ENCODE data around the gene UCKL1.
A peak's percentile ranks its signal among the peaks of the same experiment; 100 is the strongest.

Gene UCKL1

GRCh38 chr20:63970714-63971431, 14.7 kb upstream of the UCKL1 start:
- no peaks in the 10 kb centered on the region for H3K27me3 ChIP-seq (ENCODE audit: control insufficient read depth in 1 of 2, insufficient read depth in 2 of 2, low read length in 2 of 2)
- H3K27ac ChIP-seq (ENCODE audit: low read depth, low read length), result no peak overlapping the region
- H3K36me3 ChIP-seq (ENCODE audit: insufficient read depth, low read length), result peaks cover 12% of the 10 kb centered on the region
- H3K9ac ChIP-seq (ENCODE audit: low read length), result no peak overlapping the region
- H3K4me1 ChIP-seq (ENCODE audit: insufficient read depth, low read length), result peaks cover 12% of the 10 kb centered on the region
- no peak overlapping the region for H3K4me3 ChIP-seq (ENCODE audit: low read depth in 1 of 2, low read length in 2 of 2)
- H3K9me3 ChIP-seq (ENCODE audit: low read length), result no peaks in the 10 kb centered on the region

DNA sequence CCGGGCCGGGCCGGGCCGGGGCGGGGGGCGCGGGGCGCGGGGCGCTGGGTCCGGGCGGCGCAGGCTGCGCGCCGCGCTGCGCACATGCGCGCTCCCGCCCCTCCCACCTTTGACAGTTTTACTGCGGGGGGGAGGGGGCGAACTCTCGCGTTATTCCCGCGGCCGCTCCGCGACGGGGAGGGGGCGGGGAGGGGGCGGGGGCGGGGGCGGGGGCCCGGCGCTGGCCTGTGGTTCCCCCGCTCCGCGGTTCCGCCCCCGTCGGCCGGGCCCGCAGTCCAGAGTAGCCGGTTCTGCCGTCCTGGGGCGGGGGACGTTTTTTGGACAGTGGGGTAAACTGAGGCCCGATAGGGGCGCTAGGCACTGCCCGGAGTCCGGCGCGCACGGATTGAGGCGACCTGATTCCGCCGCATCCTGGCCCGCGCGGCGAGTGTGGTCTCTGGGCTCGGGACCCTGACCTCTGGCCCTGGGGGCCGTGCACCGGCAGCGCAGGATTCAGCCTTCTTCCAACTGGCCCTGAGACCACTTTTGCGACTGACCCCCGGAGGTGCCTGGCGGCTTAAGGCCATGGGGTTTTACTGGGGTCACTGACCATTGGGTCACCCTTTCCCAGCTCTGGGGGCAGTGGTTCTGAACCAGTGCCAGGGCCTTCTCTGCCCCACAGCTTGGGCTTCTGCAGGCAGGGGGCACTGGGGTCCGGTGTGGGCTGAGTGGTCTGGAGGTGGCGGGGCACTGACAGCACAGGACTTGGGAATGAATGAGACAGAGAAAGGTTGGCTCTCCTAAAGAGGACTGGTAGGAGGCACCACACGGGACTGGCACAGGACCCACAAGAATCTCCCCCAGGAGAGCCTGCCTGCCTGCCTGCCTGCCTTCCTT, 13.9 kb upstream of the UCKL1 start, which contains the start of gene ZNF512B:
Gene ZNF512B, minus strand, starts transcription at position 93 of the 876 bp plus-strand sequence. CDS start 1,980 bp downstream, outside the sequence.
- Histone ChIP-seq H3K27ac (ENCODE audit: low read depth, low read length) (peak within 1 kb of the TSS; percentile 35), H3K4me3 (ENCODE audit: low read depth in 1 of 2, low read length in 2 of 2) (peak within 1 kb of the TSS; percentile 45 to 65), H3K9me3 (ENCODE audit: low read length) (no peaks in the 10 kb centered on the region), H3K36me3 (ENCODE audit: insufficient read depth, low read length) (peaks cover 12% of the 10 kb centered on the region), H3K9ac (ENCODE audit: low read length) (peak within 1 kb of the TSS; percentile 82), H3K4me1 (ENCODE audit: insufficient read depth, low read length) (peaks cover 12% of the 10 kb centered on the region), H3K27me3 (ENCODE audit: control insufficient read depth in 1 of 2, insufficient read depth in 2 of 2, low read length in 2 of 2) (no peaks in the 10 kb centered on the region)

DNA sequence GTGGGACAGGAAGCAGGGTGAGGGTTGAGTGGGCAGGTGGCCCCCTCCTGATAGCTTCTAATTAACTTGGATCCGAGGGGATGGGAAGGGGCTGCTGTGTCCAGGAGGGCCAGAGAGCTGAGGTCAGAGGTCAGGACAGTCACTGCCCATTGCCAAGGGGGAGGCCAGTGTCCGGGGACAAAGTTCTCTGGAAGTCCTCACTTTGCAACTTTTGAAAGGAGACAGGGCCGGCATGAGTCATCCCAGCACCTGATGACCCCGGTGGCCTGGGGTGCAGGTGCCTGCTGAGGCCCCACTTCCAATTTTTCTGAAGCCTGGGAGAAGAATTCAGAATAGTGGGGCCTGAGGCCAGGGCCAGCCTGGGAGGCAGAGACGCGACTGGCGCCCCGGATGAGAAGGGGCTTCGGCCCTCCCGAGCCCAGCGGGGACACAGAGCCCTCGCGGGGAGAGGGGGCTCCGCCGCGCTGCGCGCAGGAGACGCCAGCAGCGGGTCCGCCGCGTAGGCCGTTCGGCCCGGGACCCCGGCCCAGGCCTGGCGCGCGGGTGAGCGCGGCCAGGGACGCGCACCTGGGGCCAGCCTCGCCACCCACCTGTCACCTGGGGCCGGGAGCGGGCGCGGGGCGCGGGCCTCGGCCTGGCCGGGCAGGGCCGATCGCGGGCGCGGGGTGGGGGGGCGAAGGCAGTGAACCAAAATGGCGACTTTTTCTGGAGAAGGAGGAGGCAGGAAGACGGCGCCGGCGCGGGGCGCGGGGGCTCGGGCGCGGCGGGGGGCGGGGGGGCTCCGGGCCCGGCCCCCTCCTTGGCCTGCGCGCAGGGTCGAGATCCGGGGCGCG, 12.9 kb upstream of the UCKL1 start:
- Histone ChIP-seq H3K9me3 (ENCODE audit: low read length) (no peaks in the 10 kb centered on the region), H3K4me3 (ENCODE audit: low read depth in 1 of 2, low read length in 2 of 2) (peak overlapping the region; percentile 33 to 65), H3K27ac (ENCODE audit: low read depth, low read length) (peak overlapping the region; percentile 35), H3K4me1 (ENCODE audit: insufficient read depth, low read length) (peaks cover 12% of the 10 kb centered on the region), H3K9ac (ENCODE audit: low read length) (peak overlapping the region; percentile 82), H3K27me3 (ENCODE audit: control insufficient read depth in 1 of 2, insufficient read depth in 2 of 2, low read length in 2 of 2) (no peaks in the 10 kb centered on the region), H3K36me3 (ENCODE audit: insufficient read depth, low read length) (peaks cover 12% of the 10 kb centered on the region)

DNA sequence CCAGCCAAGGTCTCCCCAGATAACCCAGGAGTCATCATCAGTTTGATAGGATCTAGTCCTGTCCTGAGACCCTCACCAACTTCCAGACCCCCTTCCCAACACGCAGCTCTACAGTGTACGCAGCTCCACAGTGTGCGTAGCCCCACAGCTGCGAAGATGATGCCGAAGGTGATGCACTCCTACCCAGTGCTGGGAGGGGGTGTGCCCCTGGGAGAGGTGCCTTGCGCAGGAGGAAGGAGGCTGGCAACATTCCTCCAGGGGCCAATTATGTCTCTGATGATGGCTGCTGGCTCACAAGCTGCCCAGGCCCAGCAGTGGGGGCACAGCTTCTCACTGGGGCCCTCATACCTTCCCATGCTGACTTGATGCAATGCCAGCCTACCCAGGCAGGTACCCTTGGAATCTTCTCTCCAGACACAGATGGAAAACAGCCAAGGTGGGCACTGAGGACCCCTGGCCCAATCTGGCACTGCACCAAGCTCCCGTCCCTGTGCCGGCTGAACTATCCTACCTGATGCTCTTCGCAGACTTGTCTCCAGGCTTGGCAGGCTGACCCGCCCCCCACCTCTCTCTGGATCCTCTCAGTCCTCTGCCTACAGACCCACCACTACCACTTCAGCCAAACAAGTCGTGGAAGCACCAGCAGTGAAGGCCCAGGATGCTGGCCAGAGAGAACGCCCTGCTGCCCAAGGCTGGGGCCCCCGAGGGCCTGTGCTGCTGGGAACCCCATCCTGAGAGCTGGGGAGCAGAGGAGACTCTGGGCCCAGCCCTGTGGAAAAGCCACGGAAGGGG, 12.1 kb upstream of the UCKL1 start:
- peak overlapping the region; percentile 82 for H3K9ac ChIP-seq (ENCODE audit: low read length)
- H3K9me3 ChIP-seq (ENCODE audit: low read length), result no peaks in the 10 kb centered on the region
- peak overlapping the region; percentile 33 to 65 for H3K4me3 ChIP-seq (ENCODE audit: low read depth in 1 of 2, low read length in 2 of 2)
- peaks cover 12% of the 10 kb centered on the region for H3K4me1 ChIP-seq (ENCODE audit: insufficient read depth, low read length)
- peak overlapping the region; percentile 35 for H3K27ac ChIP-seq (ENCODE audit: low read depth, low read length)
- no peaks in the 10 kb centered on the region for H3K27me3 ChIP-seq (ENCODE audit: control insufficient read depth in 1 of 2, insufficient read depth in 2 of 2, low read length in 2 of 2)
- H3K36me3 ChIP-seq (ENCODE audit: insufficient read depth, low read length), result peaks cover 12% of the 10 kb centered on the region

DNA sequence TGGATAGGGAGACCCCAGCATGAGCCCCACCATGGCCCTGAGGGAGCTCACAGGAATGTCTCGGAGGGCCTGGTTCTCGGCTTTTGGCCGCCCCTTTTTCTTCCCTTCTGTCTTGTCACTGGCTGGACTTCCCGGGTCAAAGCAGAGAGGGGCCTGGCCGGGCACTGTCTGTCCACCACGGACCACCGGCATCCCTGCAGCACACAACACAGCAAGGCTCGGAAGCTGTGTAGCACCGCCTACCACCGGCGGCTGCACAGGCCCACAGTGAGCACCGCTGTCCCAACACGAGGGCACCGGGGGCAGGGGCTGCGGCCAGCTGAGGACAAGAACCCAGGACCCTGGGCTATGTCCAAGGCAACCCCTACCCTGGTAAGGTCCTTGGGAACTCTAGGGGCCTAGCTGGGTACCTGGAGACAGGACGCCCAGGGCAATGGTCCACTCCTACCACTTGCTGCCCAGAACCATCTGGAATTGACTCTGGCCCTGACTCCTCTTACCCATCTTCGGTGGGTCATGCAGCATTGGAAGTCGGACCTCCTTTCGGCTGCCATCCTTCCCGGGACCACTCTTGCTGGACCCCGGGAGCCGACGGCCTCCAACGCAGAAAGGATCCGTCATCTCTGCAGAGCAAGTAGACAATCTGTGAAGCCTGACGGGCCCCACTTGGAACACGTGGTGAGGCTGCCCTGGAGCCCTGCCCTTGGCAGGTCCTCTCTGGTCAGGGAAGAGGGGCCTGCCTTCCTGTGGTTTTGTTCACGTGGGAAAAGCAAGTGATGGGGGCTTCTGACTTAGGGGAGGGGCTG, 11.3 kb upstream of the UCKL1 start:
- peaks cover 12% of the 10 kb centered on the region for H3K36me3 ChIP-seq (ENCODE audit: insufficient read depth, low read length)
- no peak overlapping the region for H3K27ac ChIP-seq (ENCODE audit: low read depth, low read length)
- no peaks in the 10 kb centered on the region for H3K9me3 ChIP-seq (ENCODE audit: low read length)
- peaks cover 12% of the 10 kb centered on the region for H3K4me1 ChIP-seq (ENCODE audit: insufficient read depth, low read length)
- no peak overlapping the region for H3K9ac ChIP-seq (ENCODE audit: low read length)
- no peaks in the 10 kb centered on the region for H3K27me3 ChIP-seq (ENCODE audit: control insufficient read depth in 1 of 2, insufficient read depth in 2 of 2, low read length in 2 of 2)
- H3K4me3 ChIP-seq (ENCODE audit: low read depth in 1 of 2, low read length in 2 of 2), result no peak overlapping the region

DNA sequence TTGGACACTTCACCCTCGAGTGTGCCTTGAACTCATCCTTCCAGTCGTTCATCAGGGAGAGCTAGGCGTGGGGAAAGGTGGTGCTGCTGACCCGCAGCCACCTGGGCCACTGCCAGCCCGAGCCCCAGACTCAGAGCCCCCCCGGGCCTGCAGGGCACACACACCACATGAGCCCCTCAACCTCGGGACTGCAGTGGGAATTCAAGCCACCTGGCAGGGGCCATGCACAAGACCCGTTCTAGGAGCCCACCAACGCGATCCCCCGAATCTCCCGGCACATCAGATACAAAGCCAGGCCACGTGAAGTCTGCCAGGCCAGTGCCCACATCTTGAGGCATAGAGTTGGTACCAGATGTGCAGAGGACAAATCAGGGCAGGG, 10.7 kb upstream of the UCKL1 start:
- H3K9me3 ChIP-seq (ENCODE audit: low read length), result no peaks in the 10 kb centered on the region

GRCh38 chr20:63966172-63966943, 10.1 kb upstream of the UCKL1 start:
- no peak overlapping the region for H3K9ac ChIP-seq (ENCODE audit: low read length)
- no peaks in the 10 kb centered on the region for H3K27me3 ChIP-seq (ENCODE audit: control insufficient read depth in 1 of 2, insufficient read depth in 2 of 2, low read length in 2 of 2)
- peaks cover 12% of the 10 kb centered on the region for H3K4me1 ChIP-seq (ENCODE audit: insufficient read depth, low read length)
- no peak overlapping the region for H3K27ac ChIP-seq (ENCODE audit: low read depth, low read length)
- H3K36me3 ChIP-seq (ENCODE audit: insufficient read depth, low read length), result peaks cover 18% of the 10 kb centered on the region
- H3K4me3 ChIP-seq (ENCODE audit: low read depth in 1 of 2, low read length in 2 of 2), result no peak overlapping the region
- H3K9me3 ChIP-seq (ENCODE audit: low read length), result no peaks in the 10 kb centered on the region

More for the DNA sequence above, 10.7 kb upstream of the UCKL1 start:
- no peak overlapping the region for H3K27ac ChIP-seq (ENCODE audit: low read depth, low read length)
- H3K9ac ChIP-seq (ENCODE audit: low read length), result no peak overlapping the region
- H3K36me3 ChIP-seq (ENCODE audit: insufficient read depth, low read length), result peaks cover 12% of the 10 kb centered on the region
- no peaks in the 10 kb centered on the region for H3K27me3 ChIP-seq (ENCODE audit: control insufficient read depth in 1 of 2, insufficient read depth in 2 of 2, low read length in 2 of 2)
- no peak overlapping the region for H3K4me3 ChIP-seq (ENCODE audit: low read depth in 1 of 2, low read length in 2 of 2)
- peaks cover 12% of the 10 kb centered on the region for H3K4me1 ChIP-seq (ENCODE audit: insufficient read depth, low read length)

- Histone ChIP-seq H3K9me3 (ENCODE audit: low read length) (no peaks in the 10 kb centered on the region), H3K4me1 (ENCODE audit: insufficient read depth, low read length) (peaks cover 12% of the 10 kb centered on the region), H3K4me3 (ENCODE audit: low read depth in 1 of 2, low read length in 2 of 2) (no peak overlapping the region), H3K36me3 (ENCODE audit: insufficient read depth, low read length) (peaks cover 21% of the 10 kb centered on the region), H3K27ac (ENCODE audit: low read depth, low read length) (no peak overlapping the region), H3K27me3 (ENCODE audit: control insufficient read depth in 1 of 2, insufficient read depth in 2 of 2, low read length in 2 of 2) (no peaks in the 10 kb centered on the region), H3K9ac (ENCODE audit: low read length) (no peak overlapping the region)
Measured at GRCh38 chr20:63964412-63964811, 8.2 kb upstream of the UCKL1 start.

DNA sequence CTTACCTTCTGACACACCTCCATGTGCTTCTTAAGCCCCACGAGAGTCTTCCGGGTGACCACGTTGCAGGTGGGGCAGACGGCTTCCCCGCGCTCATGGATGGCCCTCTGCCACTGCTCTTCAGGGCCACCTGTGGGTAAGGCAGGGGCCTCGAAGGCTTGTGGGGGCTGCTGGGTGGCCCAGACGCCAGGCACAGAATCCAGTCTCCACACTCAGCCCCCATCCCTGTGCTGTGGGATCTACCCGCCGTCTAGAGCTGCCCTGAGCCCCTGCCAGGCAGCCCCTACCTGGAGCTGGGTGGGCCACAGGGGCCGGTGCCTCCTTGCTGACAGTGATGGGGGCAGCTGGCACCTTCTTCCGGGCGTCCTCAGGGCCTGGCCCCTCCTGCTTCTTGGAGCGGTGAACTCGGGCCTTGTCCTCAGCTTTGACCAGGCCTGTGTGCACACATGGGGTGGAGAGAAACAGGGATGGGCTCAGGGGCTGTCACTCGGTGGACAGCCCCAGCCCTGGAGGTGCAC, 7.6 kb upstream of the UCKL1 start:
- H3K27ac ChIP-seq (ENCODE audit: low read depth, low read length), result no peak overlapping the region
- H3K4me3 ChIP-seq (ENCODE audit: low read depth in 1 of 2, low read length in 2 of 2), result no peak overlapping the region
- H3K9ac ChIP-seq (ENCODE audit: low read length), result no peak overlapping the region
- peaks cover 21% of the 10 kb centered on the region for H3K36me3 ChIP-seq (ENCODE audit: insufficient read depth, low read length)
- peaks cover 9% of the 10 kb centered on the region for H3K4me1 ChIP-seq (ENCODE audit: insufficient read depth, low read length)
- H3K9me3 ChIP-seq (ENCODE audit: low read length), result no peaks in the 10 kb centered on the region
- no peaks in the 10 kb centered on the region for H3K27me3 ChIP-seq (ENCODE audit: control insufficient read depth in 1 of 2, insufficient read depth in 2 of 2, low read length in 2 of 2)
